Measurements from ENCODE around the gene CCDC177. TPM values are rescaled to one million over a fixed set of nuclear protein-coding genes. Genes with fewer than 3 reads are reported as not detected.

CCDC177 gene
- total and polyA plus RNA-seq, 9 of the 15 experiments (the other 6 are each of a cell fraction or from before 2014, with no cell fraction given) = not detected

GRCh38 chr14:69567563-69567962 is 7.1 kb downstream of the CCDC177 start:
- POLR2A ChIA-PET = no interaction called here

More at GRCh38 chr14:69567563-69567962, 7.1 kb downstream of the CCDC177 start:
- TF ChIP-seq ZNF436 (CRISPR knock-in tag; IDR thresholded peaks at IDR 0.05) (no peak), MITF (IDR thresholded peaks at IDR 0.05) (no peak), STAT5A (IDR thresholded peaks at IDR 0.05; ENCODE audit: borderline replicate concordance, low read length) (no peak), ZNF408 (CRISPR knock-in tag; IDR thresholded peaks at IDR 0.05; ENCODE audit: low read depth) (no peak), HNRNPK (IDR thresholded peaks at IDR 0.05; ENCODE audit: low read depth, low read length, poor library complexity, severe bottlenecking) (no peak), REST (IDR thresholded peaks at IDR 0.05; ENCODE audit: borderline replicate concordance) (peak; percentile 33), REST (CRISPR knock-in tag; IDR thresholded peaks at IDR 0.05; ENCODE audit: low read depth) (no peak), ATF4 (CRISPR knock-in tag; IDR thresholded peaks at IDR 0.05) (no peak)
- CTCF ChIA-PET (ENCODE audit: low intra/inter-chr PET ratio) = no interaction called here
- intact Hi-C loops (cut with micrococcal nuclease) (no loop called here), in situ Hi-C loops (cut with MboI) (loop anchor here (25.0 kb wide), 1 partner anchor 470 kb away; no protein-coding TSS in a partner anchor)
- Histone ChIP-seq H3K9me3 (replicated peaks; ENCODE audit: control insufficient read depth, insufficient read depth, low read depth, low read length) (no peaks in the 10 kb centered on the region), H3K79me2 (ENCODE audit: control insufficient read depth, insufficient read depth, low read length) (no peaks in the 10 kb centered on the region), H3K36me3 (ENCODE audit: control insufficient read depth, insufficient read depth, low read length) (no peaks in the 10 kb centered on the region), H3K9ac (ENCODE audit: insufficient read depth in 1 of 2, low read depth in 2 of 2, low read length in 2 of 2) (no peak overlapping the region), H2AFZ (ENCODE audit: low read depth, low read length) (no peak overlapping the region), H3K27me3 (ENCODE audit: control insufficient read depth in 2 of 2, insufficient read depth in 2 of 2, low read length in 2 of 2) (peaks cover 5 to 31% of the 10 kb centered on the region in 2 experiments; a peak in 3 of 5 replicates), H3K4me3 (no peak overlapping the region), H3K4me1 (replicated peaks in 1 of 2; ENCODE audit: control insufficient read depth in 2 of 2, insufficient read depth in 2 of 2, low read length in 2 of 2) (peaks cover 0 to 10% of the 10 kb centered on the region in 2 experiments; a peak in 2 of 5 replicates), H4K20me1 (replicated peaks; ENCODE audit: control insufficient read depth, insufficient read depth, low read length) (no peaks in the 10 kb centered on the region), H3K27ac (ENCODE audit: extremely low read depth, low read depth, low read length) (no peak overlapping the region), H3K9me1 (ENCODE audit: control insufficient read depth, insufficient read depth, low read length) (no peaks in the 10 kb centered on the region), H3K4me2 (ENCODE audit: insufficient read depth, low read length) (no peak overlapping the region)
- FAIRE-seq = no peak
- BruUV-seq (replicated peaks) = no TSS peak
- DNase-seq (ENCODE audit: extremely low read depth in 1 of 4, low spot score in 3 of 4) = no peak
- no peak for ATAC-seq
- WGBS (ENCODE audit: insufficient coverage, low coverage, missing lambda C conversion rate) = 0% methylated on average over 5 of the region's 5 CpGs
